ENCODE data around the gene RGS6. TPM values are rescaled to one million over a fixed set of nuclear protein-coding genes. Genes with fewer than 3 reads are reported as not detected.
A peak's percentile ranks its signal among the peaks of the same experiment; 100 is the strongest.

Gene RGS6
- total and polyA plus RNA-seq, 2 of the 4 experiments (the other 2 are of a cell fraction), result not detected

- 0 out of 3 replicates have a peak overlapping the region, but pooled peaks have one; percentile 15 for H2BK15ac ChIP-seq (ENCODE audit: low read depth, low read length)
- no peak overlapping the region for H2BK5ac ChIP-seq (ENCODE audit: low read depth, low read length, poor library complexity, severe bottlenecking)
- peak overlapping the region; percentile 21 for H2AFZ ChIP-seq (replicated peaks; ENCODE audit: low read length, poor library complexity)
- H3K4me2 ChIP-seq (ENCODE audit: low read depth, low read length), result no peak overlapping the region
- no peak overlapping the region for H2BK20ac ChIP-seq (ENCODE audit: low read depth, low read length)
- no peaks in the 10 kb centered on the region for H3K9me1 ChIP-seq (ENCODE audit: insufficient read depth, low read length)
- ChIA-PET POLR2A (ENCODE audit: unreplicated experiment) (no interaction called here), CTCF (no interaction called here)
- H4K5ac ChIP-seq (ENCODE audit: low read depth, low read length), result no peak overlapping the region
- WGBS, 2 experiments (ENCODE audit: extremely low coverage in 2 of 2, insufficient read length in 1 of 2), result no CpG with 5 or more reads among the region's 6 CpGs
- 0 out of 2 replicates have a peak overlapping the region, but pooled peaks have one; percentile 0 for H4K91ac ChIP-seq (ENCODE audit: insufficient read depth, low read depth, low read length)
- ATAC-seq (ENCODE audit: low read depth) (no peak), DNase-seq (no peak)
- intact Hi-C loops (cut with micrococcal nuclease), result no loop called here
- dilution Hi-C loops (cut with HindIII; ENCODE audit: low sequenced_read_pairs, unreplicated experiment), result no loop called here
- no peak overlapping the region for H4K8ac ChIP-seq (ENCODE audit: low read depth in 2 of 2, low read length in 2 of 2)
- no peaks in the 10 kb centered on the region for H3K9me3 ChIP-seq (ENCODE audit: control insufficient read depth, insufficient read depth, low read length)
- no peak overlapping the region for H3K23ac ChIP-seq (ENCODE audit: low read depth, low read length)
- no peak overlapping the region for H3K56ac ChIP-seq (ENCODE audit: extremely low read depth, insufficient read depth, low read length)
- H4K20me1 ChIP-seq (ENCODE audit: insufficient read depth, low read length), result no peaks in the 10 kb centered on the region
- H2AK5ac ChIP-seq (ENCODE audit: low read depth, low read length), result peak overlapping the region; percentile 7; the same call in 1 of the 2 replicates
- no peak overlapping the region for H3K4me3 ChIP-seq (ENCODE audit: insufficient read depth, low read depth, low read length)
- no peak overlapping the region for H3K9ac ChIP-seq (ENCODE audit: low read depth, low read length)
- no peak overlapping the region; the same call in 1 of the 2 replicates for H2BK120ac ChIP-seq (ENCODE audit: low read depth, low read length)
- H3K79me1 ChIP-seq (ENCODE audit: low read depth in 1 of 2, low read length in 2 of 2), result no peaks in the 10 kb centered on the region
- no peak overlapping the region; the same call in 1 of the 2 replicates for H3K4ac ChIP-seq (ENCODE audit: low read depth, low read length)
- H3K4me1 ChIP-seq (ENCODE audit: control insufficient read depth, insufficient read depth, low read length), result peaks cover 3% of the 10 kb centered on the region
- H3K36me3 ChIP-seq (ENCODE audit: control insufficient read depth, insufficient read depth, low read length), result no peaks in the 10 kb centered on the region
- H3K27ac ChIP-seq (ENCODE audit: insufficient read depth, low read length), result no peak overlapping the region
- no peak for TF ChIP-seq USF2 (IDR thresholded peaks at IDR 0.05; ENCODE audit: low read depth, low read length)
- TF ChIP-seq RCOR1 (IDR thresholded peaks at IDR 0.05; ENCODE audit: insufficient replicate concordance, low read length), result no peak
- TF ChIP-seq MAZ (IDR thresholded peaks at IDR 0.05; ENCODE audit: borderline replicate concordance, low read depth, low read length), result no peak
- TF ChIP-seq BHLHE40 (IDR thresholded peaks at IDR 0.05; ENCODE audit: low read depth, low read length), result no peak
- no peak for TF ChIP-seq CTCF (conservative IDR thresholded peaks at IDR 0.05; ENCODE audit: low read depth, low read length)
- no peak for TF ChIP-seq FOS (IDR thresholded peaks at IDR 0.05; ENCODE audit: low read depth, low read length)
- no peak for TF ChIP-seq CHD1 (IDR thresholded peaks at IDR 0.05; ENCODE audit: low read depth, low read length)
- no peak for TF ChIP-seq MAFK (IDR thresholded peaks at IDR 0.05; ENCODE audit: low read depth, low read length)
- no peak for TF ChIP-seq CEBPB (IDR thresholded peaks at IDR 0.05; ENCODE audit: low read depth, low read length)
- no peak for TF ChIP-seq NFE2L2 (IDR thresholded peaks at IDR 0.05; ENCODE audit: low read depth, low read length)
- no peak for TF ChIP-seq RFX5 (IDR thresholded peaks at IDR 0.05; ENCODE audit: low read depth, low read length)
- no peak for TF ChIP-seq RAD21 (IDR thresholded peaks at IDR 0.05; ENCODE audit: low read length)
- no peak for TF ChIP-seq SMC3 (IDR thresholded peaks at IDR 0.05; ENCODE audit: low read depth, low read length)
- no peak for TF ChIP-seq MXI1 (IDR thresholded peaks at IDR 0.05; ENCODE audit: borderline replicate concordance, low read depth, low read length)
- TF ChIP-seq ELK1 (IDR thresholded peaks at IDR 0.05; ENCODE audit: borderline replicate concordance, low read depth, low read length), result no peak
- in situ Hi-C loops (cut with MboI; ENCODE audit: low sequenced_read_pairs), result no loop called here
- H3K14ac ChIP-seq (replicated peaks; ENCODE audit: low read depth, low read length), result no peak overlapping the region
- no peaks in the 10 kb centered on the region for H3K27me3 ChIP-seq (ENCODE audit: control insufficient read depth, insufficient read depth, low read length)
- BruUV-seq (replicated peaks), result no TSS peak
- peak overlapping the region; percentile 56 for H2AK9ac ChIP-seq (replicated peaks; ENCODE audit: low read depth, low read length, poor library complexity)
- H3K18ac ChIP-seq (ENCODE audit: low read depth, low read length), result no peak overlapping the region
These were observed 627.5 kb downstream of the RGS6 start for GRCh38 chr14:72559669-72560255.
